GM23338 (cell line): ENCODE results near the gene UBXN4. TPM values are rescaled to one million over a fixed set of nuclear protein-coding genes. Genes with fewer than 3 reads are reported as not detected.
A peak's percentile ranks its signal among the peaks of the same experiment; 100 is the strongest.

Experiments used
- ATAC-seq: fragments of 200-7000 bp; cut with Tn5 transposase; 3 replicates; pipeline ENCODE4 v1.9.1; 2020
- DNase-seq: peaks from one replicate; pipeline ENCODE4 v3.0.0-alpha.2; 2015; ENCODE audit warnings: low spot score
- H2AFZ ChIP-seq: fragments of 200-600 bp; sonication (generic); 2 replicates; pipeline ENCODE4 v1.8.0; 2016; ENCODE audit warnings: antibody characterized with exemption, mild to moderate bottlenecking, moderate library complexity
- H3F3A ChIP-seq: fragments of 200-600 bp; sonication (generic); replicated peaks from 2 replicates; pipeline ENCODE4 v1.8.0; 2017; ENCODE audit warnings: antibody characterized with exemption, mixed run types, low read depth
- H3K27ac ChIP-seq: fragments of 200-600 bp; sonication (generic); 2 replicates; pipeline ENCODE4 v1.6.1; 2016; ENCODE audit warnings: low read depth
- H3K27me3 ChIP-seq: fragments of 200-600 bp; sonication (generic); 2 replicates; pipeline ENCODE4 v1.8.0; 2016; ENCODE audit warnings: mild to moderate bottlenecking, mixed run types, moderate library complexity; ENCODE audit not compliant: insufficient read depth
- H3K36me3 ChIP-seq: fragments of 200-600 bp; sonication (generic); 2 replicates; pipeline ENCODE4 v1.8.0; 2016; ENCODE audit warnings: mild to moderate bottlenecking; ENCODE audit not compliant: insufficient read depth
- H3K4me1 ChIP-seq: fragments of 200-600 bp; sonication (generic); 2 replicates; pipeline ENCODE4 v1.8.0; 2016; ENCODE audit warnings: mild to moderate bottlenecking, moderate library complexity; ENCODE audit not compliant: insufficient read depth
- H3K4me2 ChIP-seq: fragments of 200-600 bp; sonication (generic); 2 replicates; pipeline ENCODE4 v1.7.1; 2017; ENCODE audit warnings: mixed run types
- H3K4me3 ChIP-seq: fragments of 200-600 bp; sonication (generic); 2 replicates; pipeline ENCODE4 v1.6.1; 2016; ENCODE audit warnings: mixed run types
- H3K79me2 ChIP-seq: fragments of 200-600 bp; sonication (generic); replicated peaks from 2 replicates; pipeline ENCODE4 v1.8.0; 2017; ENCODE audit warnings: mild to moderate bottlenecking; ENCODE audit not compliant: insufficient read depth
- H3K9me2 ChIP-seq: fragments of 200-600 bp; sonication (generic); 2 replicates; pipeline ENCODE4 v1.8.0; 2017; ENCODE audit not compliant: insufficient read depth
- H4K20me1 ChIP-seq: fragments of 200-600 bp; sonication (generic); replicated peaks from 2 replicates; pipeline ENCODE4 v1.8.0; 2017; ENCODE audit warnings: mild to moderate bottlenecking; ENCODE audit not compliant: insufficient read depth
- H3K27ac Mint-ChIP-seq: 2 replicates; pipeline ENCODE4 v1.8.0; 2020; ENCODE audit warnings: inconsistent platforms, mild to moderate bottlenecking, moderate library complexity, mixed read lengths
- H3K27me3 Mint-ChIP-seq: 3 replicates; pipeline ENCODE4 v1.8.0; 2022; ENCODE audit warnings: low read depth, mild to moderate bottlenecking, moderate library complexity, mixed read lengths, inconsistent platforms; ENCODE audit not compliant: insufficient read depth, poor library complexity
- H3K36me3 Mint-ChIP-seq: 3 replicates; pipeline ENCODE4 v1.8.0; 2021; ENCODE audit warnings: low read depth, mild to moderate bottlenecking, inconsistent platforms, moderate library complexity, mixed read lengths
- H3K4me1 Mint-ChIP-seq: 3 replicates; pipeline ENCODE4 v1.8.0; 2020; ENCODE audit warnings: mild to moderate bottlenecking, inconsistent platforms, mixed read lengths
- H3K4me3 Mint-ChIP-seq: 3 replicates; pipeline ENCODE4 v1.8.0; 2021; ENCODE audit warnings: moderate library complexity, mild to moderate bottlenecking, inconsistent platforms, mixed read lengths
- H3K9me3 Mint-ChIP-seq: 3 replicates; pipeline ENCODE4 v1.8.0; 2020; ENCODE audit warnings: moderate library complexity, mild to moderate bottlenecking, inconsistent platforms, mixed read lengths
- CREB1 ChIP-seq: fragments of 250-450 bp; sonication (Bioruptor Pico); IDR thresholded peaks from 2 replicates; pipeline ENCODE4 v1.5.0; 2020; ENCODE audit warnings: low read depth, mild to moderate bottlenecking, moderate library complexity
- EZH2 ChIP-seq: fragments of 200-600 bp; sonication (generic); IDR thresholded peaks from one replicate; pipeline ENCODE4 v1.8.0; 2017; ENCODE audit warnings: antibody characterized with exemption, mild to moderate bottlenecking, low read depth; ENCODE audit not compliant: unreplicated experiment
- EZH2phosphoT487 ChIP-seq: fragments of 200-600 bp; sonication (generic); IDR thresholded peaks from one replicate; pipeline ENCODE4 v1.8.1; 2018; ENCODE audit warnings: antibody characterized with exemption; ENCODE audit not compliant: unreplicated experiment
- JUNB ChIP-seq: IDR thresholded peaks from one replicate; pipeline ENCODE4 v1.6.1; 2016; ENCODE audit warnings: antibody characterized with exemption; ENCODE audit not compliant: unreplicated experiment
- NANOG ChIP-seq: IDR thresholded peaks from 2 replicates; pipeline ENCODE4 v1.6.1; 2016; ENCODE audit warnings: antibody characterized with exemption, borderline replicate concordance
- POLR2AphosphoS5 ChIP-seq: IDR thresholded peaks from 2 replicates; pipeline ENCODE4 v1.6.1; 2016; ENCODE audit warnings: antibody characterized with exemption, low read depth
- STAT1 ChIP-seq: IDR thresholded peaks from one replicate; pipeline ENCODE4 v1.6.1; 2016; ENCODE audit warnings: antibody characterized with exemption; ENCODE audit not compliant: unreplicated experiment
- ZNF114 ChIP-seq: fragments of 250-450 bp; sonication (Bioruptor Pico); IDR thresholded peaks from 2 replicates; pipeline ENCODE4 v1.5.0; 2020; ENCODE audit warnings: mild to moderate bottlenecking, moderate library complexity
- ZNF331 ChIP-seq: fragments of 250-450 bp; sonication (Bioruptor Pico); IDR thresholded peaks from 2 replicates; pipeline ENCODE4 v1.5.0; 2020; ENCODE audit warnings: low read depth, mild to moderate bottlenecking, moderate library complexity
- polyA plus RNA-seq: library from polyadenylated mRNA; unstranded; fragments of >200 nt; fragmentation: Nextera tagmentation; extraction: Ambion mirVana; gene quantifications from 2 replicates; pipeline ENCODE4 v1.2.1, GENCODE V29; 2016
- total RNA-seq: library from RNA; depleted of rRNA; stranded (reverse); fragments of >200 nt; shearing (Covaris generic); gene quantifications from 2 replicates; pipeline ENCODE4 v1.2.3, GENCODE V29; 2014
- TF ChIP-seq, protein P1 (sequence below): IDR thresholded peaks from 2 replicates; pipeline ENCODE4 v1.6.1; 2016; ENCODE audit warnings: antibody characterized with exemption
- TF ChIP-seq, protein P2 (sequence below), 2 experiments: fragments of 200-600 bp in 1 of 2; sonication (generic) in 1 of 2; conservative IDR thresholded peaks; 2 replicates each; pipeline versions ENCODE4 v1.5.1 to v1.6.1; 2016 to 2017; ENCODE audit warnings: antibody characterized with exemption in 2 of 2, low read depth in 2 of 2, mild to moderate bottlenecking in 2 of 2, moderate library complexity in 1 of 2
- TF ChIP-seq, protein P3 (sequence below): IDR thresholded peaks from one replicate; pipeline ENCODE4 v1.6.1; 2018; ENCODE audit warnings: antibody characterized with exemption; ENCODE audit not compliant: unreplicated experiment
- TF ChIP-seq, protein P4 (sequence below): fragments of 250-450 bp; sonication (Bioruptor Pico); IDR thresholded peaks from 2 replicates; pipeline ENCODE4 v1.5.0; 2020; ENCODE audit warnings: mild to moderate bottlenecking, moderate library complexity

UBXN4 gene
- total and polyA plus RNA-seq, 2 experiments from 2014 or later, result 57.6 to 226 TPM

DNA sequence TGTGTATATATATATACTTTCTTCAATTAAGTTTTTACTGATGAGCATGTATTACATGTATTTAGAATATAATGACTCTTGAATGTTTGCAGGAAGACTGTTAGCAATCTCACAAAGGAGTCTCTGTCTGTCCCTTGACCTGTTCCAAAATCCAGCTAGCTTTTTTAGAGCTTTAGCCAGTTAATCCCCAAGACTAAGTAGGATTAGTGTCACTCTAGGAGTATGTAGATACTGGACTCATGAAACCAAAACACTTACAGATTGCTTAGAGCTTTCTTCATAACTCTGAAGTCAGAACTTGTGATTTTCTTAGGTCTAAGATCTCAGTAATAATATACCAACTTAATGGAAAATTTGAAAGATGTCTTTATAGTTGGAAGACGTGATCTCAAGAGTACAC lies 2.2 kb downstream of the UBXN4 start:
- no peak overlapping the region for H3K27ac Mint-ChIP-seq
- no peak overlapping the region for H3K27ac ChIP-seq
- peak overlapping the region; percentile 41 for H3K4me3 Mint-ChIP-seq
- ATAC-seq (no peak), DNase-seq (no peak)
- H3K9me3 Mint-ChIP-seq, result no peaks in the 10 kb centered on the region; the same call in 2 of the 3 replicates
- H3K9me2 ChIP-seq, result no peaks in the 10 kb centered on the region; the same call in 1 of the 2 replicates
- no peak overlapping the region for H2AFZ ChIP-seq
- H3K4me1 ChIP-seq, result peaks cover 12% of the 10 kb centered on the region
- peaks cover 3% of the 10 kb centered on the region; the same call in 1 of the 2 replicates for H3F3A ChIP-seq
- peaks cover 58% of the 10 kb centered on the region for H3K79me2 ChIP-seq
- H3K27me3 Mint-ChIP-seq, result peaks cover 2% of the 10 kb centered on the region
- no peaks in the 10 kb centered on the region for H3K27me3 ChIP-seq
- peaks cover 22% of the 10 kb centered on the region for H3K36me3 Mint-ChIP-seq
- H3K4me1 Mint-ChIP-seq, result peaks cover 14% of the 10 kb centered on the region
- no peak for TF ChIP-seq CREB1 (CRISPR knock-in tag)
- no peak for TF ChIP-seq EZH2phosphoT487
- TF ChIP-seq, protein P1, sequence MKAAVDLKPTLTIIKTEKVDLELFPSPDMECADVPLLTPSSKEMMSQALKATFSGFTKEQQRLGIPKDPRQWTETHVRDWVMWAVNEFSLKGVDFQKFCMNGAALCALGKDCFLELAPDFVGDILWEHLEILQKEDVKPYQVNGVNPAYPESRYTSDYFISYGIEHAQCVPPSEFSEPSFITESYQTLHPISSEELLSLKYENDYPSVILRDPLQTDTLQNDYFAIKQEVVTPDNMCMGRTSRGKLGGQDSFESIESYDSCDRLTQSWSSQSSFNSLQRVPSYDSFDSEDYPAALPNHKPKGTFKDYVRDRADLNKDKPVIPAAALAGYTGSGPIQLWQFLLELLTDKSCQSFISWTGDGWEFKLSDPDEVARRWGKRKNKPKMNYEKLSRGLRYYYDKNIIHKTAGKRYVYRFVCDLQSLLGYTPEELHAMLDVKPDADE, result no peak
- TF ChIP-seq, protein P2, sequence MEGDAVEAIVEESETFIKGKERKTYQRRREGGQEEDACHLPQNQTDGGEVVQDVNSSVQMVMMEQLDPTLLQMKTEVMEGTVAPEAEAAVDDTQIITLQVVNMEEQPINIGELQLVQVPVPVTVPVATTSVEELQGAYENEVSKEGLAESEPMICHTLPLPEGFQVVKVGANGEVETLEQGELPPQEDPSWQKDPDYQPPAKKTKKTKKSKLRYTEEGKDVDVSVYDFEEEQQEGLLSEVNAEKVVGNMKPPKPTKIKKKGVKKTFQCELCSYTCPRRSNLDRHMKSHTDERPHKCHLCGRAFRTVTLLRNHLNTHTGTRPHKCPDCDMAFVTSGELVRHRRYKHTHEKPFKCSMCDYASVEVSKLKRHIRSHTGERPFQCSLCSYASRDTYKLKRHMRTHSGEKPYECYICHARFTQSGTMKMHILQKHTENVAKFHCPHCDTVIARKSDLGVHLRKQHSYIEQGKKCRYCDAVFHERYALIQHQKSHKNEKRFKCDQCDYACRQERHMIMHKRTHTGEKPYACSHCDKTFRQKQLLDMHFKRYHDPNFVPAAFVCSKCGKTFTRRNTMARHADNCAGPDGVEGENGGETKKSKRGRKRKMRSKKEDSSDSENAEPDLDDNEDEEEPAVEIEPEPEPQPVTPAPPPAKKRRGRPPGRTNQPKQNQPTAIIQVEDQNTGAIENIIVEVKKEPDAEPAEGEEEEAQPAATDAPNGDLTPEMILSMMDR (conservative IDR thresholded peaks at IDR 0.05; ENCODE audit: low read depth in 2 of 2), result no peak
- TF ChIP-seq, protein P3, sequence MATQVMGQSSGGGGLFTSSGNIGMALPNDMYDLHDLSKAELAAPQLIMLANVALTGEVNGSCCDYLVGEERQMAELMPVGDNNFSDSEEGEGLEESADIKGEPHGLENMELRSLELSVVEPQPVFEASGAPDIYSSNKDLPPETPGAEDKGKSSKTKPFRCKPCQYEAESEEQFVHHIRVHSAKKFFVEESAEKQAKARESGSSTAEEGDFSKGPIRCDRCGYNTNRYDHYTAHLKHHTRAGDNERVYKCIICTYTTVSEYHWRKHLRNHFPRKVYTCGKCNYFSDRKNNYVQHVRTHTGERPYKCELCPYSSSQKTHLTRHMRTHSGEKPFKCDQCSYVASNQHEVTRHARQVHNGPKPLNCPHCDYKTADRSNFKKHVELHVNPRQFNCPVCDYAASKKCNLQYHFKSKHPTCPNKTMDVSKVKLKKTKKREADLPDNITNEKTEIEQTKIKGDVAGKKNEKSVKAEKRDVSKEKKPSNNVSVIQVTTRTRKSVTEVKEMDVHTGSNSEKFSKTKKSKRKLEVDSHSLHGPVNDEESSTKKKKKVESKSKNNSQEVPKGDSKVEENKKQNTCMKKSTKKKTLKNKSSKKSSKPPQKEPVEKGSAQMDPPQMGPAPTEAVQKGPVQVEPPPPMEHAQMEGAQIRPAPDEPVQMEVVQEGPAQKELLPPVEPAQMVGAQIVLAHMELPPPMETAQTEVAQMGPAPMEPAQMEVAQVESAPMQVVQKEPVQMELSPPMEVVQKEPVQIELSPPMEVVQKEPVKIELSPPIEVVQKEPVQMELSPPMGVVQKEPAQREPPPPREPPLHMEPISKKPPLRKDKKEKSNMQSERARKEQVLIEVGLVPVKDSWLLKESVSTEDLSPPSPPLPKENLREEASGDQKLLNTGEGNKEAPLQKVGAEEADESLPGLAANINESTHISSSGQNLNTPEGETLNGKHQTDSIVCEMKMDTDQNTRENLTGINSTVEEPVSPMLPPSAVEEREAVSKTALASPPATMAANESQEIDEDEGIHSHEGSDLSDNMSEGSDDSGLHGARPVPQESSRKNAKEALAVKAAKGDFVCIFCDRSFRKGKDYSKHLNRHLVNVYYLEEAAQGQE, result no peak
- TF ChIP-seq EZH2, result no peak
- TF ChIP-seq ZNF331 (CRISPR knock-in tag), result no peak
- no peak for TF ChIP-seq ZNF114
- no peak for TF ChIP-seq POLR2AphosphoS5
- TF ChIP-seq NANOG, result no peak
- TF ChIP-seq, protein P4, sequence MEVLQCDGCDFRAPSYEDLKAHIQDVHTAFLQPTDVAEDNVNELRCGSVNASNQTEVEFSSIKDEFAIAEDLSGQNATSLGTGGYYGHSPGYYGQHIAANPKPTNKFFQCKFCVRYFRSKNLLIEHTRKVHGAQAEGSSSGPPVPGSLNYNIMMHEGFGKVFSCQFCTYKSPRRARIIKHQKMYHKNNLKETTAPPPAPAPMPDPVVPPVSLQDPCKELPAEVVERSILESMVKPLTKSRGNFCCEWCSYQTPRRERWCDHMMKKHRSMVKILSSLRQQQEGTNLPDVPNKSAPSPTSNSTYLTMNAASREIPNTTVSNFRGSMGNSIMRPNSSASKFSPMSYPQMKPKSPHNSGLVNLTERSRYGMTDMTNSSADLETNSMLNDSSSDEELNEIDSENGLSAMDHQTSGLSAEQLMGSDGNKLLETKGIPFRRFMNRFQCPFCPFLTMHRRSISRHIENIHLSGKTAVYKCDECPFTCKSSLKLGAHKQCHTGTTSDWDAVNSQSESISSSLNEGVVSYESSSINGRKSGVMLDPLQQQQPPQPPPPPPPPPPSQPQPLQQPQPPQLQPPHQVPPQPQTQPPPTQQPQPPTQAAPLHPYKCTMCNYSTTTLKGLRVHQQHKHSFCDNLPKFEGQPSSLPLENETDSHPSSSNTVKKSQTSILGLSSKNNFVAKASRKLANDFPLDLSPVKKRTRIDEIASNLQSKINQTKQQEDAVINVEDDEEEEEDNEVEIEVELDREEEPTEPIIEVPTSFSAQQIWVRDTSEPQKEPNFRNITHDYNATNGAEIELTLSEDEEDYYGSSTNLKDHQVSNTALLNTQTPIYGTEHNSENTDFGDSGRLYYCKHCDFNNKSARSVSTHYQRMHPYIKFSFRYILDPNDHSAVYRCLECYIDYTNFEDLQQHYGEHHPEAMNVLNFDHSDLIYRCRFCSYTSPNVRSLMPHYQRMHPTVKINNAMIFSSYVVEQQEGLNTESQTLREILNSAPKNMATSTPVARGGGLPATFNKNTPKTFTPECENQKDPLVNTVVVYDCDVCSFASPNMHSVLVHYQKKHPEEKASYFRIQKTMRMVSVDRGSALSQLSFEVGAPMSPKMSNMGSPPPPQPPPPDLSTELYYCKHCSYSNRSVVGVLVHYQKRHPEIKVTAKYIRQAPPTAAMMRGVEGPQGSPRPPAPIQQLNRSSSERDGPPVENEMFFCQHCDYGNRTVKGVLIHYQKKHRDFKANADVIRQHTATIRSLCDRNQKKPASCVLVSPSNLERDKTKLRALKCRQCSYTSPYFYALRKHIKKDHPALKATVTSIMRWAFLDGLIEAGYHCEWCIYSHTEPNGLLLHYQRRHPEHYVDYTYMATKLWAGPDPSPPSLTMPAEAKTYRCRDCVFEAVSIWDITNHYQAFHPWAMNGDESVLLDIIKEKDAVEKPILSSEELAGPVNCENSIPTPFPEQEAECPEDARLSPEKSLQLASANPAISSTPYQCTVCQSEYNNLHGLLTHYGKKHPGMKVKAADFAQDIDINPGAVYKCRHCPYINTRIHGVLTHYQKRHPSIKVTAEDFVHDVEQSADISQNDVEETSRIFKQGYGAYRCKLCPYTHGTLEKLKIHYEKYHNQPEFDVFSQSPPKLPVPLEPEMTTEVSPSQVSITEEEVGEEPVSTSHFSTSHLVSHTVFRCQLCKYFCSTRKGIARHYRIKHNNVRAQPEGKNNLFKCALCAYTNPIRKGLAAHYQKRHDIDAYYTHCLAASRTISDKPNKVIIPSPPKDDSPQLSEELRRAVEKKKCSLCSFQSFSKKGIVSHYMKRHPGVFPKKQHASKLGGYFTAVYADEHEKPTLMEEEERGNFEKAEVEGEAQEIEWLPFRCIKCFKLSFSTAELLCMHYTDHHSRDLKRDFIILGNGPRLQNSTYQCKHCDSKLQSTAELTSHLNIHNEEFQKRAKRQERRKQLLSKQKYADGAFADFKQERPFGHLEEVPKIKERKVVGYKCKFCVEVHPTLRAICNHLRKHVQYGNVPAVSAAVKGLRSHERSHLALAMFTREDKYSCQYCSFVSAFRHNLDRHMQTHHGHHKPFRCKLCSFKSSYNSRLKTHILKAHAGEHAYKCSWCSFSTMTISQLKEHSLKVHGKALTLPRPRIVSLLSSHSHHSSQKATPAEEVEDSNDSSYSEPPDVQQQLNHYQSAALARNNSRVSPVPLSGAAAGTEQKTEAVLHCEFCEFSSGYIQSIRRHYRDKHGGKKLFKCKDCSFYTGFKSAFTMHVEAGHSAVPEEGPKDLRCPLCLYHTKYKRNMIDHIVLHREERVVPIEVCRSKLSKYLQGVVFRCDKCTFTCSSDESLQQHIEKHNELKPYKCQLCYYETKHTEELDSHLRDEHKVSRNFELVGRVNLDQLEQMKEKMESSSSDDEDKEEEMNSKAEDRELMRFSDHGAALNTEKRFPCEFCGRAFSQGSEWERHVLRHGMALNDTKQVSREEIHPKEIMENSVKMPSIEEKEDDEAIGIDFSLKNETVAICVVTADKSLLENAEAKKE (CRISPR knock-in tag), result no peak
- TF ChIP-seq JUNB, result no peak
- no peak for TF ChIP-seq STAT1
- H3K4me3 ChIP-seq, result peak overlapping the region; percentile 71
- H3K36me3 ChIP-seq, result peaks cover 15% of the 10 kb centered on the region
- peaks cover 19% of the 10 kb centered on the region for H4K20me1 ChIP-seq
- H3K4me2 ChIP-seq, result peak overlapping the region; percentile 88
